Natural killer cell (primary cell): Measurements from ENCODE around the gene DSCAML1. TPM values are rescaled to one million over a fixed set of nuclear protein-coding genes. Genes with fewer than 3 reads are reported as not detected.

Experiments used
- ATAC-seq, 3 donors: fragments of 150-1000 bp in 2 of 3; fragments of 200-7000 bp in 1 of 3; cut with Tn5 transposase; 1 replicate in 1 of 3; 2 replicates in 2 of 3; pipeline ENCODE4 v1.10.0; 2021; ENCODE audit warnings: mild to moderate bottlenecking in 2 of 3, moderate library complexity in 2 of 3
- DNase-seq, 2 donors: peaks; one replicate each; pipeline versions ENCODE4 v3.0.0 to v3.0.0-alpha.2; 2013 to 2021; ENCODE audit warnings: mixed read lengths in 1 of 2
- H3K27ac ChIP-seq: one replicate; pipeline ENCODE4 v1.5.1; 2013; ENCODE audit warnings: mild to moderate bottlenecking, low read length
- H3K27me3 ChIP-seq: one replicate; pipeline ENCODE4 v1.6.1; 2013; ENCODE audit warnings: low read length; ENCODE audit not compliant: control insufficient read depth, insufficient read depth
- H3K36me3 ChIP-seq: one replicate; pipeline ENCODE4 v1.6.1; 2013; ENCODE audit warnings: low read length; ENCODE audit not compliant: control insufficient read depth, insufficient read depth
- H3K4me1 ChIP-seq: one replicate; pipeline ENCODE4 v1.6.1; 2013; ENCODE audit warnings: low read length; ENCODE audit not compliant: control insufficient read depth, insufficient read depth
- H3K4me3 ChIP-seq: one replicate; pipeline ENCODE4 v1.5.1; 2013; ENCODE audit warnings: low read length
- H3K9me3 ChIP-seq: one replicate; pipeline ENCODE4 v1.6.1; 2013; ENCODE audit warnings: low read length; ENCODE audit not compliant: control insufficient read depth, insufficient read depth
- H3K27ac Mint-ChIP-seq, 2 donors: one replicate each; pipeline ENCODE4 v1.8.0; 2022; ENCODE audit warnings: mild to moderate bottlenecking in 2 of 2, mixed read lengths in 2 of 2, moderate library complexity in 1 of 2
- H3K27me3 Mint-ChIP-seq, 2 donors: one replicate each; pipeline ENCODE4 v1.8.0; 2022; ENCODE audit warnings: low read depth in 2 of 2, mixed read lengths in 2 of 2
- H3K36me3 Mint-ChIP-seq: one replicate; pipeline ENCODE4 v1.8.0; 2022; ENCODE audit warnings: mixed read lengths
- H3K4me1 Mint-ChIP-seq, 2 donors: one replicate each; pipeline ENCODE4 v1.8.0; 2022; ENCODE audit warnings: mixed read lengths in 2 of 2
- H3K4me3 Mint-ChIP-seq: one replicate; pipeline ENCODE4 v1.8.0; 2022; ENCODE audit warnings: mild to moderate bottlenecking, moderate library complexity, mixed read lengths
- H3K9me3 Mint-ChIP-seq, 2 donors: one replicate each; pipeline ENCODE4 v1.8.0; 2022; ENCODE audit warnings: mixed read lengths in 2 of 2
- WGBS: methylation state at CpG from one replicate; pipeline ENCODE4 v1.1.7; 2013; ENCODE audit warnings: missing lambda C conversion rate; ENCODE audit not compliant: insufficient coverage; 5-methylcytosine and 5-hydroxymethylcytosine counted together
- intact Hi-C: fragments of 100-400 bp; cut with micrococcal nuclease; formaldehyde crosslinking; loops from one replicate; pipeline ENCODE4 v1.14.2; 2022
- total RNA-seq, 4 donors: library from RNA; stranded (reverse); fragments of 120-200 nt in 1 of 4; gene quantifications; one replicate each; pipeline versions ENCODE4 v1.2.3 to v1.2.4, GENCODE V29; 2013 to 2022
- TF ChIP-seq, protein P1 (sequence below): fragments of 200-600 bp; IDR thresholded peaks from one replicate; pipeline ENCODE4 v1.8.0; 2022; ENCODE audit warnings: antibody characterized with exemption

DSCAML1 gene
- total RNA-seq, 3 donors from 2014 or later (not counting 1 experiment from before 2014, with no cell fraction given) = 0.66 TPM; not detected in 2

DNA sequence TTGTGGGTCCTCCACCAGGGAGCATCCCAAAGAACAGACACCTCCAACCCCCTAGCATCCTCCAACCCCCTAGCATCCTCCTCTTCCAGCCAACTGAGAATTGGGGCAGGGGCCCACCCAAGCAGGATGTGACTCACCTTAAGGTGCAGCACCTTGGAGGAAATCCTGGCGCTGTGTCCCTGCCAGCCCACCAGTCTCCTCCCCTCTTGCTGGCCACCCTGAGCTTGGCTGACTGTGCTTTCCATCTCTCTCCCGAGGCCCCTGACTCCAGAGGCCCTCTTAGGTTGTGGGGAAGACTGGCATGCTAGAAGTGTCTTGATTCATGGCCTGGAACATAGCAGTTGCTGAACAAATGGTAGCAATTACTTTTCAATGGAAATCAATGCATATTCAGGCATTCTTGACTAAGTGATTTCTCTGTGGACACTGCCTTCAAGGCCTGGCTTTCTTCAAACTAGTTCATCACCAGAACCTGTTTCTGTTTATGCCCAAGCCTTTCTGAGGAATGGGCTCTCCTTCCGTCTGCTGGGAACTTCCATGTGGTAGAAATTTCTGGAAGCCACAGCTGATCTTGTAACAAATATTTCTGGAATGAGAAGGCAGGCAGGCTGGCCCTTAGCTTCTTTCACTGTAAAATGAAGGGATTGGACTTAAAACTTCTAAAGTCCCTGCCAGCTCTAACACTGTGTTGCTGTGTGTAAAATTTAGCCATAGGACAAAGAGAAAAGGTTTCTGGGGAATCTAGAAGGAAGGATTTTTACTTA, 408.8 kb downstream of the DSCAML1 start:
- no peak for DNase-seq
- Mint-ChIP-seq H3K4me3 (no peak overlapping the region), H3K4me1 (no peaks in the 10 kb centered on the region), H3K36me3 (no peaks in the 10 kb centered on the region), H3K27me3 (no peaks in the 10 kb centered on the region), H3K9me3 (no peaks in the 10 kb centered on the region), H3K27ac (no peak overlapping the region)
- H3K4me1 ChIP-seq = no peaks in the 10 kb centered on the region
- TF ChIP-seq, protein P1, sequence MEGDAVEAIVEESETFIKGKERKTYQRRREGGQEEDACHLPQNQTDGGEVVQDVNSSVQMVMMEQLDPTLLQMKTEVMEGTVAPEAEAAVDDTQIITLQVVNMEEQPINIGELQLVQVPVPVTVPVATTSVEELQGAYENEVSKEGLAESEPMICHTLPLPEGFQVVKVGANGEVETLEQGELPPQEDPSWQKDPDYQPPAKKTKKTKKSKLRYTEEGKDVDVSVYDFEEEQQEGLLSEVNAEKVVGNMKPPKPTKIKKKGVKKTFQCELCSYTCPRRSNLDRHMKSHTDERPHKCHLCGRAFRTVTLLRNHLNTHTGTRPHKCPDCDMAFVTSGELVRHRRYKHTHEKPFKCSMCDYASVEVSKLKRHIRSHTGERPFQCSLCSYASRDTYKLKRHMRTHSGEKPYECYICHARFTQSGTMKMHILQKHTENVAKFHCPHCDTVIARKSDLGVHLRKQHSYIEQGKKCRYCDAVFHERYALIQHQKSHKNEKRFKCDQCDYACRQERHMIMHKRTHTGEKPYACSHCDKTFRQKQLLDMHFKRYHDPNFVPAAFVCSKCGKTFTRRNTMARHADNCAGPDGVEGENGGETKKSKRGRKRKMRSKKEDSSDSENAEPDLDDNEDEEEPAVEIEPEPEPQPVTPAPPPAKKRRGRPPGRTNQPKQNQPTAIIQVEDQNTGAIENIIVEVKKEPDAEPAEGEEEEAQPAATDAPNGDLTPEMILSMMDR = no peak
- no peak overlapping the region for H3K4me3 ChIP-seq
- no peak overlapping the region for H3K27ac ChIP-seq
- H3K9me3 ChIP-seq = no peaks in the 10 kb centered on the region
- intact Hi-C loops = no loop called here
- 98% methylated on average over 3 of the region's 3 CpGs for WGBS
- H3K27me3 ChIP-seq = no peaks in the 10 kb centered on the region
- ATAC-seq = no peak
- peaks cover 51% of the 10 kb centered on the region for H3K36me3 ChIP-seq

DNA sequence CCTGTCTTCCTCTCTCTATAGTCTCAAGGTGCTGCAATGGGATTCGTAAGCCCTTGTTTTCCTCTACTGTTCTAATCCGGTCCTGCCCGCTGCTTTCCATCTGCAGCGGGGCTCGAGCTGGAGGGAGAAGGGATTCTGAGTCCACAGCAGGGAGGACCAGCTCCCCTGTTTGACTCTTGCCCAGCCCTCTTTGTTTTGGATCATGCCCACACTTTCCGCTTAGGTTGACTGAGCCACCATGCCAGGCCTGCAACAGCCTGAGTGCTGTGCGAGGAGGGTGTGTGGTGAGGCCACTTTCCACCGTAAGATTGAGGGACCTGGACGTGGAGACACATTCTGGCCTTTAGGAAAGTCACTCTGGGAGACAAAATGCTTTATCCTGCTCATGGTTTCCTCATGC, 411.1 kb downstream of the DSCAML1 start:
- Histone ChIP-seq H3K9me3 (no peaks in the 10 kb centered on the region), H3K27me3 (no peaks in the 10 kb centered on the region), H3K4me3 (no peak overlapping the region), H3K4me1 (no peaks in the 10 kb centered on the region), H3K36me3 (peaks cover 43% of the 10 kb centered on the region), H3K27ac (no peak overlapping the region)
- H3K36me3 Mint-ChIP-seq = no peaks in the 10 kb centered on the region
- no peaks in the 10 kb centered on the region for H3K27me3 Mint-ChIP-seq
- no peaks in the 10 kb centered on the region for H3K4me1 Mint-ChIP-seq
- no peak overlapping the region for H3K27ac Mint-ChIP-seq
- H3K9me3 Mint-ChIP-seq = no peaks in the 10 kb centered on the region
- 95% methylated on average over 9 of the region's 9 CpGs for WGBS
- ATAC-seq = no peak
- intact Hi-C loops = no loop called here
- no peak overlapping the region for H3K4me3 Mint-ChIP-seq
- TF ChIP-seq, protein P1 = no peak
- DNase-seq = no peak

DNA sequence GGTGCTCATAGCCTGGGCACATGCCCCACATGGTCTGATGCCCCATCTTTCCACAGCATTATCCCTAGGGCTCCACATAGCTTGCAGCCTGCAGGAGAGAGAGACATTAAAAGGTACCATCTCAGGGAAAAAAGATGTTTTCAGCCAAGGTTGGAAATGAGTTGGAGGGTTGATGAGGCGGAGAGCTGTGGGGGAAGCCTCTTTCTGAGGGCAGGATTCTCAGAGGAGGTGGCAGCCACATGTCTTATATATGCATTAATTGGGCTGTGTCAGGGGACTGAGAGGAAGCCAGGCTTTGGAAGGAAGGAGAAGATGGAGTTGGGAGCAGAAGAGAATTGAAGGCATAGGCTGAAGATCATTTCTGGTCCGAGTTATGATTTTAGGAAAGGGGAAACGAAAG, 411.5 kb downstream of the DSCAML1 start:
- ATAC-seq = no peak
- intact Hi-C loops = no loop called here
- H3K27me3 ChIP-seq = no peaks in the 10 kb centered on the region
- Mint-ChIP-seq H3K4me3 (no peak overlapping the region), H3K36me3 (no peaks in the 10 kb centered on the region), H3K4me1 (no peaks in the 10 kb centered on the region), H3K9me3 (no peaks in the 10 kb centered on the region), H3K27ac (no peak overlapping the region), H3K27me3 (no peaks in the 10 kb centered on the region)
- no peak overlapping the region for H3K27ac ChIP-seq
- H3K36me3 ChIP-seq = peaks cover 44% of the 10 kb centered on the region
- H3K4me3 ChIP-seq = no peak overlapping the region
- no peaks in the 10 kb centered on the region for H3K4me1 ChIP-seq
- DNase-seq = no peak
- H3K9me3 ChIP-seq = no peaks in the 10 kb centered on the region
- TF ChIP-seq, protein P1 = no peak
- 98% methylated on average over 3 of the region's 3 CpGs for WGBS

DNA sequence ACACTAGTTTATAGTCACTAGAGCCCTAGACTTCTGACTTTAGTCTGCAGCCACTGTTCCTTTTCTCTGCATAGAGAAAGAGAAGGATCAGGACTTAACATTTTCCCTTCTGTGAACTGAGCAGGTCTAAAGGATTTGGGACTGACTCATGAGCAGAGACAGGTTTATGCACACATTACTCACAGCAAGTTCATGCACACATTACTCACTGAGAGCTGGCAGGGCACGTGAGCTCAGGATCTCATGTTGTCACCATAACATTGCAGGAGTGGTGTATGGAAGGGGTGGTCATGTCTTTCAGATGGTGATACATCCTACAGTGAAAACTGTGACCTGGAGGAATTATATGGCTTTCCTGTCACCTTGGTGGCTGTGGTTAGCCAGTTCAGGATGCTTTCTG, 413.0 kb downstream of the DSCAML1 start:
- intact Hi-C loops = no loop called here
- H3K27ac Mint-ChIP-seq = no peak overlapping the region
- H3K4me1 Mint-ChIP-seq = peaks cover 0 to under 1% of the 10 kb centered on the region in 2 donors
- DNase-seq (no peak), ATAC-seq (no peak)
- H3K36me3 Mint-ChIP-seq = no peaks in the 10 kb centered on the region
- 95% methylated on average over 1 of the region's 1 CpG for WGBS
- H3K4me3 Mint-ChIP-seq = no peak overlapping the region
- no peaks in the 10 kb centered on the region for H3K27me3 Mint-ChIP-seq
- no peak overlapping the region for H3K4me3 ChIP-seq
- H3K27ac ChIP-seq = no peak overlapping the region
- H3K4me1 ChIP-seq = no peaks in the 10 kb centered on the region
- no peaks in the 10 kb centered on the region for H3K27me3 ChIP-seq
- peaks cover 45% of the 10 kb centered on the region for H3K36me3 ChIP-seq
- no peaks in the 10 kb centered on the region for H3K9me3 ChIP-seq
- TF ChIP-seq, protein P1 = no peak
- no peaks in the 10 kb centered on the region for H3K9me3 Mint-ChIP-seq
